HepG2 (cell line): ENCODE data around the gene ELFN1.

Source experiments
- CBFB ChIP-seq: sonication (generic); formaldehyde crosslinking; IDR thresholded peaks from 2 replicates; pipeline ENCODE4 v1.4.0; 2020; ENCODE audit warnings: missing genetic modification reagents
- CEBPG ChIP-seq: IDR thresholded peaks from 2 replicates; pipeline ENCODE4 v1.6.1; 2016
- FOXK1 ChIP-seq: sonication (generic); formaldehyde crosslinking; IDR thresholded peaks from 2 replicates; pipeline ENCODE4 v1.4.0; 2020; ENCODE audit warnings: low read depth, missing genetic modification reagents, borderline replicate concordance
- JUND ChIP-seq: sonication (generic); formaldehyde crosslinking; IDR thresholded peaks from 2 replicates; pipeline ENCODE4 v1.8.0; 2022; ENCODE audit warnings: mild to moderate bottlenecking, missing genetic modification reagents
- POLR2AphosphoS5 ChIP-seq: IDR thresholded peaks from 2 replicates; pipeline ENCODE4 v1.6.1; 2012; ENCODE audit warnings: low read depth, low read length
- SMC3 ChIP-seq: IDR thresholded peaks from 2 replicates; pipeline ENCODE4 v1.6.1; 2011; ENCODE audit warnings: low read length, improper control_type of control experiment
- ZBTB1 ChIP-seq: sonication (generic); formaldehyde crosslinking; IDR thresholded peaks from 2 replicates; pipeline ENCODE4 v1.4.0; 2020; ENCODE audit warnings: missing genetic modification reagents, borderline replicate concordance
- ZNF234 ChIP-seq: sonication (generic); formaldehyde crosslinking; conservative IDR thresholded peaks from 2 replicates; pipeline ENCODE4 v1.5.1; 2020; ENCODE audit warnings: mild to moderate bottlenecking, missing genetic modification reagents
- ZNF547 ChIP-seq: sonication (generic); formaldehyde crosslinking; IDR thresholded peaks from 2 replicates; pipeline ENCODE4 v1.5.1; 2020; ENCODE audit warnings: mild to moderate bottlenecking, missing genetic modification reagents
- ZNF768 ChIP-seq: sonication (generic); formaldehyde crosslinking; IDR thresholded peaks from 2 replicates; pipeline ENCODE4 v1.4.0; 2020; ENCODE audit warnings: missing genetic modification reagents
- TF ChIP-seq, protein P1 (sequence below): IDR thresholded peaks from 2 replicates; pipeline ENCODE4 v1.6.1; 2016; ENCODE audit warnings: missing biosample characterization, missing genetic modification reagents, low read depth
- TF ChIP-seq, protein P2 (sequence below): sonication (generic); formaldehyde crosslinking; IDR thresholded peaks from 2 replicates; pipeline ENCODE4 v1.5.0; 2020; ENCODE audit warnings: mild to moderate bottlenecking, missing genetic modification reagents, moderate library complexity

- TF ChIP-seq, protein P1, sequence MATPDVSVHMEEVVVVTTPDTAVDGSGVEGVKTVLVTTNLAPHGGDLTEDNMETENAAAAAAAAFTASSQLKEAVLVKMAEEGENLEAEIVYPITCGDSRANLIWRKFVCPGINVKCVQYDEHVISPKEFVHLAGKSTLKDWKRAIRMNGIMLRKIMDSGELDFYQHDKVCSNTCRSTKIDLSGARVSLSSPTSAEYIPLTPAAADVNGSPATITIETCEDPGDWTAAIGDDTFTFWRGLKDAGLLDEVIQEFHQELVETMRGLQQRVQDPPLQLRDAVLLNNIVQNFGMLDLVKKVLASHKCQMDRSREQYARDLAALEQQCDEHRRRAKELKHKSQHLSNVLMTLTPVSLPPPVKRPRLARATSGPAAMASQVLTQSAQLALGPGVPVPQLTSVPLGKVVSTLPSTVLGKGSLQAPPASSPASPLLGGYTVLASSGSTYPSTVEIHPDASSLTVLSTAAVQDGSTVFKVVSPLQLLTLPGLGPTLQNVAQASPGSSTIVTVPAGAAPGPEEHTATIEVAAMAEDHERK = no peak
- TF ChIP-seq JUND (CRISPR knock-in tag) (no peak), ZBTB1 (CRISPR knock-in tag) (no peak), CBFB (CRISPR knock-in tag) (no peak), ZNF547 (no peak), CEBPG (CRISPR knock-in tag) (no peak), ZNF234 (CRISPR knock-in tag) (no peak), ZNF768 (CRISPR knock-in tag) (no peak), FOXK1 (CRISPR knock-in tag) (no peak), POLR2AphosphoS5 (no peak), SMC3 (no peak)
- TF ChIP-seq, protein P2, sequence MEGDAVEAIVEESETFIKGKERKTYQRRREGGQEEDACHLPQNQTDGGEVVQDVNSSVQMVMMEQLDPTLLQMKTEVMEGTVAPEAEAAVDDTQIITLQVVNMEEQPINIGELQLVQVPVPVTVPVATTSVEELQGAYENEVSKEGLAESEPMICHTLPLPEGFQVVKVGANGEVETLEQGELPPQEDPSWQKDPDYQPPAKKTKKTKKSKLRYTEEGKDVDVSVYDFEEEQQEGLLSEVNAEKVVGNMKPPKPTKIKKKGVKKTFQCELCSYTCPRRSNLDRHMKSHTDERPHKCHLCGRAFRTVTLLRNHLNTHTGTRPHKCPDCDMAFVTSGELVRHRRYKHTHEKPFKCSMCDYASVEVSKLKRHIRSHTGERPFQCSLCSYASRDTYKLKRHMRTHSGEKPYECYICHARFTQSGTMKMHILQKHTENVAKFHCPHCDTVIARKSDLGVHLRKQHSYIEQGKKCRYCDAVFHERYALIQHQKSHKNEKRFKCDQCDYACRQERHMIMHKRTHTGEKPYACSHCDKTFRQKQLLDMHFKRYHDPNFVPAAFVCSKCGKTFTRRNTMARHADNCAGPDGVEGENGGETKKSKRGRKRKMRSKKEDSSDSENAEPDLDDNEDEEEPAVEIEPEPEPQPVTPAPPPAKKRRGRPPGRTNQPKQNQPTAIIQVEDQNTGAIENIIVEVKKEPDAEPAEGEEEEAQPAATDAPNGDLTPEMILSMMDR (CRISPR knock-in tag) = no peak
These were observed 23.4 kb downstream of the ELFN1 start for GRCh38 chr7:1693419-1693990.
